Measurements from ENCODE around the gene NEK8. TPM values are rescaled to one million over a fixed set of nuclear protein-coding genes. Genes with fewer than 3 reads are reported as not detected.

The NEK8 gene
- total and polyA plus RNA-seq, 9 of the 15 experiments (the other 6 are each of a cell fraction or from before 2014, with no cell fraction given): 0.98 to 16.6 (median 4.6) TPM

- TF ChIP-seq, protein P1, sequence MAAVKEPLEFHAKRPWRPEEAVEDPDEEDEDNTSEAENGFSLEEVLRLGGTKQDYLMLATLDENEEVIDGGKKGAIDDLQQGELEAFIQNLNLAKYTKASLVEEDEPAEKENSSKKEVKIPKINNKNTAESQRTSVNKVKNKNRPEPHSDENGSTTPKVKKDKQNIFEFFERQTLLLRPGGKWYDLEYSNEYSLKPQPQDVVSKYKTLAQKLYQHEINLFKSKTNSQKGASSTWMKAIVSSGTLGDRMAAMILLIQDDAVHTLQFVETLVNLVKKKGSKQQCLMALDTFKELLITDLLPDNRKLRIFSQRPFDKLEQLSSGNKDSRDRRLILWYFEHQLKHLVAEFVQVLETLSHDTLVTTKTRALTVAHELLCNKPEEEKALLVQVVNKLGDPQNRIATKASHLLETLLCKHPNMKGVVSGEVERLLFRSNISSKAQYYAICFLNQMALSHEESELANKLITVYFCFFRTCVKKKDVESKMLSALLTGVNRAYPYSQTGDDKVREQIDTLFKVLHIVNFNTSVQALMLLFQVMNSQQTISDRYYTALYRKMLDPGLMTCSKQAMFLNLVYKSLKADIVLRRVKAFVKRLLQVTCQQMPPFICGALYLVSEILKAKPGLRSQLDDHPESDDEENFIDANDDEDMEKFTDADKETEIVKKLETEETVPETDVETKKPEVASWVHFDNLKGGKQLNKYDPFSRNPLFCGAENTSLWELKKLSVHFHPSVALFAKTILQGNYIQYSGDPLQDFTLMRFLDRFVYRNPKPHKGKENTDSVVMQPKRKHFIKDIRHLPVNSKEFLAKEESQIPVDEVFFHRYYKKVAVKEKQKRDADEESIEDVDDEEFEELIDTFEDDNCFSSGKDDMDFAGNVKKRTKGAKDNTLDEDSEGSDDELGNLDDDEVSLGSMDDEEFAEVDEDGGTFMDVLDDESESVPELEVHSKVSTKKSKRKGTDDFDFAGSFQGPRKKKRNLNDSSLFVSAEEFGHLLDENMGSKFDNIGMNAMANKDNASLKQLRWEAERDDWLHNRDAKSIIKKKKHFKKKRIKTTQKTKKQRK (IDR thresholded peaks at IDR 0.05; ENCODE audit: borderline replicate concordance, low read depth, low read length): no peak
- TF ChIP-seq TAF1 (IDR thresholded peaks at IDR 0.05; ENCODE audit: control insufficient read depth, extremely low read depth, insufficient read depth, low read length, severe bottlenecking) (no peak), KDM1A (IDR thresholded peaks at IDR 0.05) (no peak), RBM34 (IDR thresholded peaks at IDR 0.05; ENCODE audit: borderline replicate concordance, insufficient read depth, low read length) (no peak), E2F5 (CRISPR knock-in tag; IDR thresholded peaks at IDR 0.05) (no peak), ZNF347 (CRISPR knock-in tag; IDR thresholded peaks at IDR 0.05; ENCODE audit: low read depth) (no peak), ZNF124 (CRISPR knock-in tag; IDR thresholded peaks at IDR 0.05) (no peak), ZNF12 (CRISPR knock-in tag; IDR thresholded peaks at IDR 0.05) (no peak), MECOM (CRISPR knock-in tag; IDR thresholded peaks at IDR 0.05) (no peak), STAG1 (CRISPR knock-in tag; IDR thresholded peaks at IDR 0.05; ENCODE audit: borderline replicate concordance) (no peak), ZNF282 (CRISPR knock-in tag; IDR thresholded peaks at IDR 0.05) (0 out of 2 replicates have a peak, but pooled peaks have one; percentile 52), CGGBP1 (CRISPR knock-in tag; IDR thresholded peaks at IDR 0.05) (no peak), DLX4 (CRISPR knock-in tag; IDR thresholded peaks at IDR 0.05) (no peak), HMGN3 (IDR thresholded peaks at IDR 0.05; ENCODE audit: borderline replicate concordance, extremely low read depth, insufficient read length, low read depth, low read length) (no peak), GABPB1 (CRISPR knock-in tag; IDR thresholded peaks at IDR 0.05) (0 out of 2 replicates have a peak, but pooled peaks have one; percentile 10), CBX5 (IDR thresholded peaks at IDR 0.05; ENCODE audit: borderline replicate concordance, low read depth) (no peak), GTF3C2 (IDR thresholded peaks at IDR 0.05; ENCODE audit: borderline replicate concordance, extremely low read depth, insufficient read length) (no peak), POLR2AphosphoS5 (IDR thresholded peaks at IDR 0.05; ENCODE audit: control insufficient read depth, insufficient read depth, low read depth, low read length) (0 out of 2 replicates have a peak, but pooled peaks have one; percentile 29), NFIX (CRISPR knock-in tag; IDR thresholded peaks at IDR 0.05; ENCODE audit: low read depth) (no peak)
- TF ChIP-seq, protein P2, sequence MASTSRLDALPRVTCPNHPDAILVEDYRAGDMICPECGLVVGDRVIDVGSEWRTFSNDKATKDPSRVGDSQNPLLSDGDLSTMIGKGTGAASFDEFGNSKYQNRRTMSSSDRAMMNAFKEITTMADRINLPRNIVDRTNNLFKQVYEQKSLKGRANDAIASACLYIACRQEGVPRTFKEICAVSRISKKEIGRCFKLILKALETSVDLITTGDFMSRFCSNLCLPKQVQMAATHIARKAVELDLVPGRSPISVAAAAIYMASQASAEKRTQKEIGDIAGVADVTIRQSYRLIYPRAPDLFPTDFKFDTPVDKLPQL (IDR thresholded peaks at IDR 0.05; ENCODE audit: extremely low read depth, insufficient read length): no peak
Measured at GRCh38 chr17:28726226-28726626, 2.4 kb upstream of the NEK8 start, which contains the start of gene TLCD1 (continued).

Measured in K562 (cell line).